Heart left ventricle (tissue), 13 donors: ENCODE measurements around the gene STARD3.

Experiments
- POLR2A ChIP-seq, 2 donors: fragments of 450-650 bp; IDR thresholded peaks; one replicate each; pipeline ENCODE4 v1.6.1; 2017; ENCODE audit warnings: antibody characterized with exemption in 2 of 2, mild to moderate bottlenecking in 2 of 2, moderate library complexity in 2 of 2
- TF ChIP-seq, protein P1 (sequence below), 12 donors: fragments of 200-600 bp; sonication (generic) in 4 of 12; IDR thresholded peaks; one replicate each; pipeline versions ENCODE4 v1.5.0 to v1.8.0; 2018 to 2022; ENCODE audit warnings: antibody characterized with exemption in 12 of 12, mild to moderate bottlenecking in 5 of 12
- donor health status: ischemic (EF 13 %, LVEDD 7.1; RV severe dilation, severe dysfunction).
- donor health status: DM: no; HTN: yes; CAD: no.
- donor health status: DM: no; HTN: no; CAD: no.
- donor health status: ischemic (EF 25% LVEDD 6.9; RV normal size, moderate dysfunction).
- donor health status: ischemic (EF 25% LVEDD 5.7; RV mildly dilated, moderate dysfunction).
- donor health status: ischemic (EF 35%, LVEDD 5.7; RV mildly dilated, moderate dysfunction).
- donor health status: nonischemic (EF 11% LVEDD 7.7; RV severe dilation, severe dysfunction).
- donor health status: DM: yes; HTN: yes; CAD: no.
- donor health status: PGD.
- donor health status: ischemic (EF 29% LVEDD 5.4; RV normal size, mild dysfunction).
- donor health status: nonischemic (EF 23%, LVEDD 6.1; RV moderate dilation, normal function).

DNA sequence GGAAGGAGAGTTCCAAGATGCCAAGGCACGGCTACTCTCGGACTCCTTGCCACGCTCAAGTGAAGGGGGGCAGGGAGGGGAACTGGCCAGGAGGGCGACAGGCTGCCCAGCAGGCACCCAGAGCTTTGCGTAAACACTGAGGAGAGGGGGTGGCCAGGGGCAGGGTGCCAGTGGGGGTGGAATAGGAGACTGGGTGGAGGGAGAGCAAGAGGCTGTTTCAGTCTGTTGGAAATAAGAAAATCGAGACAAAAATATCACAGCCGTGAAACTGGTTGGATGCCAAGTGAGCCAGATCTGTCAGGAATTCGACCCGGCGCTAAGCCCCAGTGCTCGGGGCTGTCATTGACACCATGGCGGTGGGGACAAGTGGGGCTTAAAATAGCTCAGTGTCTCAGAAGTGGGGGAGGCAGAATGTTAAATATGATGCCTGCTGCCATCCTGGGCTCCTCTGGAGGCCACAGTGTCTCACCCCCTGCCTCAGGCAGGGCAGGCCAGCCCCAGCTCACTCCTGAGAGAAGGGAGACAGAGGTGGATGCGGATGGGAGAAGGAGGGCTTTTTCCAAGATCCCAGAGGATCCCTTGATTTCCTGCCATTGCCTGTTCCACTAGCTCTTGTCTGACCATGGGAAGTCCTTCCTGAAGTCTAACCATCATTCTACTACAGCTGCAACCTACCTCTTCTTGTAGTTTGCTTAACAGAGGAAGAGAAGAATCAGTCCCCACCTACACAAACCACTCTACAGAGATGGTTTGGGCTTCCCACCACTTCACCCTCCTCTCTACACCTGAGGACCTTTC, 40.8 kb downstream of the STARD3 start:
- TF ChIP-seq, protein P1, sequence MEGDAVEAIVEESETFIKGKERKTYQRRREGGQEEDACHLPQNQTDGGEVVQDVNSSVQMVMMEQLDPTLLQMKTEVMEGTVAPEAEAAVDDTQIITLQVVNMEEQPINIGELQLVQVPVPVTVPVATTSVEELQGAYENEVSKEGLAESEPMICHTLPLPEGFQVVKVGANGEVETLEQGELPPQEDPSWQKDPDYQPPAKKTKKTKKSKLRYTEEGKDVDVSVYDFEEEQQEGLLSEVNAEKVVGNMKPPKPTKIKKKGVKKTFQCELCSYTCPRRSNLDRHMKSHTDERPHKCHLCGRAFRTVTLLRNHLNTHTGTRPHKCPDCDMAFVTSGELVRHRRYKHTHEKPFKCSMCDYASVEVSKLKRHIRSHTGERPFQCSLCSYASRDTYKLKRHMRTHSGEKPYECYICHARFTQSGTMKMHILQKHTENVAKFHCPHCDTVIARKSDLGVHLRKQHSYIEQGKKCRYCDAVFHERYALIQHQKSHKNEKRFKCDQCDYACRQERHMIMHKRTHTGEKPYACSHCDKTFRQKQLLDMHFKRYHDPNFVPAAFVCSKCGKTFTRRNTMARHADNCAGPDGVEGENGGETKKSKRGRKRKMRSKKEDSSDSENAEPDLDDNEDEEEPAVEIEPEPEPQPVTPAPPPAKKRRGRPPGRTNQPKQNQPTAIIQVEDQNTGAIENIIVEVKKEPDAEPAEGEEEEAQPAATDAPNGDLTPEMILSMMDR (IDR thresholded peaks at IDR 0.05) = no peak
- peak in 1 of 2 donors; percentile 32 for TF ChIP-seq POLR2A (IDR thresholded peaks at IDR 0.05)
